WTC11 (cell line): ENCODE results near the gene B3GALT4. TPM values are rescaled to one million over a fixed set of nuclear protein-coding genes. Genes with fewer than 3 reads are reported as not detected.
A peak's percentile ranks its signal among the peaks of the same experiment; 100 is the strongest.

Source experiments
- ATAC-seq: fragments of 200-7000 bp; cut with Tn5 transposase; 2 replicates; pipeline ENCODE4 v1.10.0; 2021; ENCODE audit warnings: mild to moderate bottlenecking, moderate library complexity
- CTCF ChIA-PET: fragments of 300-600 bp; sonication (Branson Sonifier 250); formaldehyde crosslinking; loops from one replicate; lab custom pipeline; 2021; ENCODE audit warnings: antibody characterized with exemption; lab: Charles Lee
- POLR2A ChIA-PET: fragments of 350-600 bp; sonication (Branson Sonifier 250); formaldehyde crosslinking; loops from one replicate; lab custom pipeline; 2021; ENCODE audit warnings: antibody characterized with exemption; lab: Charles Lee
- DNase-seq: peaks from one replicate; pipeline ENCODE4 v3.0.0; 2021; ENCODE audit warnings: low spot score
- H3K27ac Mint-ChIP-seq: 2 replicates; pipeline ENCODE4 v1.8.0; 2021; ENCODE audit warnings: mixed read lengths
- H3K27me3 Mint-ChIP-seq: 2 replicates; pipeline ENCODE4 v1.8.0; 2021; ENCODE audit warnings: low read depth, mild to moderate bottlenecking, moderate library complexity, mixed read lengths
- H3K36me3 Mint-ChIP-seq: 2 replicates; pipeline ENCODE4 v1.8.0; 2021; ENCODE audit warnings: mixed read lengths
- H3K4me1 Mint-ChIP-seq: 2 replicates; pipeline ENCODE4 v1.8.0; 2022; ENCODE audit warnings: mixed read lengths
- H3K4me3 Mint-ChIP-seq: 2 replicates; pipeline ENCODE4 v1.8.0; 2021; ENCODE audit warnings: mild to moderate bottlenecking, moderate library complexity, mixed read lengths
- H3K9me3 Mint-ChIP-seq: 2 replicates; pipeline ENCODE4 v1.8.0; 2021; ENCODE audit warnings: mixed read lengths
- ARID4B ChIP-seq: sonication (generic); formaldehyde crosslinking; IDR thresholded peaks from 2 replicates; pipeline ENCODE4 v1.8.0; 2023; ENCODE audit warnings: missing genetic modification reagents, mild to moderate bottlenecking, borderline replicate concordance
- CBFB ChIP-seq: sonication (generic); formaldehyde crosslinking; IDR thresholded peaks from 2 replicates; pipeline ENCODE4 v1.8.1; 2022; ENCODE audit warnings: mild to moderate bottlenecking, low read depth, missing genetic modification reagents
- CREM ChIP-seq: sonication (generic); formaldehyde crosslinking; IDR thresholded peaks from 2 replicates; pipeline ENCODE4 v1.8.1; 2022; ENCODE audit warnings: mild to moderate bottlenecking, missing genetic modification reagents, moderate library complexity
- EMX1 ChIP-seq: fragments of 250-450 bp; sonication (Bioruptor Pico); IDR thresholded peaks from 2 replicates; pipeline ENCODE4 v1.8.0; 2021; ENCODE audit warnings: mild to moderate bottlenecking
- GTF2I ChIP-seq: fragments of 250-450 bp; sonication (Bioruptor Pico); conservative IDR thresholded peaks from 2 replicates; pipeline ENCODE4 v1.4.0; 2021; ENCODE audit warnings: mild to moderate bottlenecking
- HMGXB4 ChIP-seq: sonication (generic); formaldehyde crosslinking; IDR thresholded peaks from 2 replicates; pipeline ENCODE4 v1.8.1; 2023; ENCODE audit warnings: mild to moderate bottlenecking, moderate library complexity, missing genetic modification reagents
- MXD4 ChIP-seq: fragments of 250-450 bp; sonication (Bioruptor Pico); IDR thresholded peaks from 2 replicates; pipeline ENCODE4 v1.8.0; 2021; ENCODE audit warnings: mild to moderate bottlenecking, moderate library complexity, borderline replicate concordance
- STAT6 ChIP-seq: sonication (generic); formaldehyde crosslinking; conservative IDR thresholded peaks from 2 replicates; pipeline ENCODE4 v1.8.1; 2023; ENCODE audit warnings: mild to moderate bottlenecking, low read depth, missing genetic modification reagents, moderate library complexity
- TCF7 ChIP-seq: sonication (generic); formaldehyde crosslinking; IDR thresholded peaks from 2 replicates; pipeline ENCODE4 v1.8.0; 2022; ENCODE audit warnings: mild to moderate bottlenecking, low read depth, missing genetic modification reagents, moderate library complexity
- USF2 ChIP-seq: sonication (generic); formaldehyde crosslinking; IDR thresholded peaks from 2 replicates; pipeline ENCODE4 v1.8.1; 2023; ENCODE audit warnings: mild to moderate bottlenecking, missing genetic modification reagents, moderate library complexity
- ZNF671 ChIP-seq: fragments of 250-450 bp; sonication (Bioruptor Pico); IDR thresholded peaks from 2 replicates; pipeline ENCODE4 v1.8.0; 2021; ENCODE audit warnings: mild to moderate bottlenecking
- total RNA-seq: library from RNA; stranded (reverse); gene quantifications from 3 replicates; pipeline ENCODE4 v1.2.3, GENCODE V29; 2021

Gene B3GALT4
- total RNA-seq, 1 experiment from 2014 or later: 4.1 TPM

GRCh38 chr6:33299237-33299944 is 22.5 kb downstream of the B3GALT4 start (continued):
- TF ChIP-seq ARID4B (CRISPR knock-in tag): 0 out of 2 replicates have a peak, but pooled peaks have one; percentile 57
- TF ChIP-seq HMGXB4 (CRISPR knock-in tag): peak; percentile 82
- no peak for TF ChIP-seq STAT6 (CRISPR knock-in tag)
- TF ChIP-seq CREM (CRISPR knock-in tag): no peak; the same call in 1 of the 2 replicates
- no peak for TF ChIP-seq ZNF671 (CRISPR knock-in tag)

- no peaks in the 10 kb centered on the region for H3K27me3 Mint-ChIP-seq
- ATAC-seq (no peak), DNase-seq (no peak)
- H3K4me1 Mint-ChIP-seq: peaks cover 14% of the 10 kb centered on the region
- peaks cover 9% of the 10 kb centered on the region; the same call in 1 of the 2 replicates for H3K36me3 Mint-ChIP-seq
- POLR2A ChIA-PET: no interaction called here
- H3K27ac Mint-ChIP-seq: no peak overlapping the region
- no peaks in the 10 kb centered on the region for H3K9me3 Mint-ChIP-seq
- CTCF ChIA-PET: interaction anchor here (0.7 to 4.0 kb wide), 2 partner anchors 22 to 24 kb away, joined by 4 to 40 read pairs; partner anchors contain the start of gene B3GALT4
- TF ChIP-seq MXD4 (CRISPR knock-in tag) (no peak), TCF7 (CRISPR knock-in tag) (no peak), CBFB (CRISPR knock-in tag) (no peak)
- TF ChIP-seq, all 79 proteins: peak for 0
- no peak overlapping the region for H3K4me3 Mint-ChIP-seq
Measured at GRCh38 chr6:33301877-33302276, 25.0 kb downstream of the B3GALT4 start.

- DNase-seq: no peak
- H3K4me3 Mint-ChIP-seq: no peak overlapping the region
- POLR2A ChIA-PET: no interaction called here
Measured at GRCh38 chr6:33304216-33304615, 27.3 kb downstream of the B3GALT4 start.

More at GRCh38 chr6:33304216-33304615, 27.3 kb downstream of the B3GALT4 start:
- H3K27ac Mint-ChIP-seq: no peak overlapping the region
- peaks cover 12% of the 10 kb centered on the region for H3K4me1 Mint-ChIP-seq
- H3K27me3 Mint-ChIP-seq: no peaks in the 10 kb centered on the region
- TF ChIP-seq EMX1 (no peak), GTF2I (CRISPR knock-in tag) (no peak), USF2 (no peak), ARID4B (CRISPR knock-in tag) (no peak)
- H3K9me3 Mint-ChIP-seq: no peaks in the 10 kb centered on the region
- ATAC-seq: no peak
- peaks cover 9% of the 10 kb centered on the region; the same call in 1 of the 2 replicates for H3K36me3 Mint-ChIP-seq
- CTCF ChIA-PET: no interaction called here
